ENCODE results near the gene GMPS.
"Not testable (repeated sequence)": the region's sequence is repeated elsewhere in the genome, so short reads cannot be mapped to it uniquely, and the experiment has no call there.

The GMPS gene

GRCh38 chr3:155870133-155870944 lies at the start of gene GMPS:
TSS of gene GMPS (plus strand) at chr3:155870650. CDS start at chr3:155870871, 221 bp downstream.
- DNase-seq, result peak; percentile 98

GRCh38 chr3:155828490-155829098 lies 41.9 kb upstream of the GMPS start:
- DNase-seq, result not testable (repeated sequence)

- no peak for DNase-seq
Measured at GRCh38 chr3:155835341-155836071, 34.9 kb upstream of the GMPS start.

GRCh38 chr3:155843569-155843968 lies 26.9 kb upstream of the GMPS start:
- no peak for DNase-seq

DNA sequence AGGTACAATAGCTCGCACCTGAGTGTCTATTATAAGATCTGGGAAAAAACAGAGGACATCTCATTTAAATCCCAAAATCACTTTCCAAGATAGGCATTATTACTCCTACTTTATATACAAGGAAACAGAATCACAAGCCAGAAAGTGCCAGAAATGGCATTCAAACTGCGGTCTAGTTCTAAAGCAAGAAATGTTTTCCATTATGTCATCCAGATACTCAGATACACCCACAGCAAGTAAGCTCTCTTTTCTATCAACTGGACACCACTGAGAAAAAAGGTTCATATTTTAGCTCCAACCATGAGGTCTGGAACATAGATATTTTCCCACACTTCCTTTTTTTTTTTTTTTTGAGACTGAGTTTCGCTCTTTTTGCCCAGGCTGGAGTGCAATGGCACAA lies 24.3 kb upstream of the GMPS start:
- DNase-seq, result no peak

GRCh38 chr3:155847993-155848392 lies 22.5 kb upstream of the GMPS start:
- DNase-seq, result no peak

DNA sequence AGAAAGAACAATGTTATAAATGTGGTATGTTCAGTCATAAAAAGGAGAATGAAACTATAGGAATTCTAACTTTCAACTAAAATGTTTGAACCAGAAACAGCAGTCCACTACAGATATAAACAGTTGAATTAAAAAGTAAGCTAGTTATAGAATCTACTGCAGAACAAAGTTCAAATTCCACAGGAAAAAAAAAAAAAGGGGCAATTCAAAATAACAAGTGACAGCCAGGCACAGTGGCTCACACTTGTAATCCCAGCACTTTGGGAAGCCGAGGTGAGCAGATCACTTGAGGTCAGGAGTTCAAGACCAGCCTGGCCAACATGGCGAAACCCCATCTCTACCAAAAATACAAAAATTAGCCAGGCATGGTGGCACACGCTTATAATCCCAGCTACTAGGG lies 21.0 kb upstream of the GMPS start:
- not testable (repeated sequence) for DNase-seq

DNA sequence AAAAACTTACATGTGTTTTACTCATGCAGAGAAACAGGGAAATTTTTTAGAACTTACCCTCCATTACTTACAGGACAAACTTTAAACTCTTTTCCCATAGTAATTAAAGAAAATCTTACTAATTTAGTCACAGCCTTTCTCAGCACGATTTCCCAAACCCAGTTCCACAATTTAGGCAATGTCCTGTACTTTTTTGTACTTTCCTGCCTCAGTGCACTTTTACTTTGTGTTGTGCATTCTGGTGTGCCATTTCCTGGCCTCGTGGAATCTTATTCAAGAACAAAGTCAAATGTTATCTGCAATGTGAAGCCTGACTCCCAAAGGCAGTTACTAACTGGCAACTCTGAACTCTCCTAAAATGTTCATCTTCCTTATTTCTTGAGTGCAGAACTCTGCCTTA lies 18.1 kb upstream of the GMPS start:
- no peak for DNase-seq

GRCh38 chr3:155853214-155854140 lies 17.0 kb upstream of the GMPS start:
- no peak for DNase-seq

DNA sequence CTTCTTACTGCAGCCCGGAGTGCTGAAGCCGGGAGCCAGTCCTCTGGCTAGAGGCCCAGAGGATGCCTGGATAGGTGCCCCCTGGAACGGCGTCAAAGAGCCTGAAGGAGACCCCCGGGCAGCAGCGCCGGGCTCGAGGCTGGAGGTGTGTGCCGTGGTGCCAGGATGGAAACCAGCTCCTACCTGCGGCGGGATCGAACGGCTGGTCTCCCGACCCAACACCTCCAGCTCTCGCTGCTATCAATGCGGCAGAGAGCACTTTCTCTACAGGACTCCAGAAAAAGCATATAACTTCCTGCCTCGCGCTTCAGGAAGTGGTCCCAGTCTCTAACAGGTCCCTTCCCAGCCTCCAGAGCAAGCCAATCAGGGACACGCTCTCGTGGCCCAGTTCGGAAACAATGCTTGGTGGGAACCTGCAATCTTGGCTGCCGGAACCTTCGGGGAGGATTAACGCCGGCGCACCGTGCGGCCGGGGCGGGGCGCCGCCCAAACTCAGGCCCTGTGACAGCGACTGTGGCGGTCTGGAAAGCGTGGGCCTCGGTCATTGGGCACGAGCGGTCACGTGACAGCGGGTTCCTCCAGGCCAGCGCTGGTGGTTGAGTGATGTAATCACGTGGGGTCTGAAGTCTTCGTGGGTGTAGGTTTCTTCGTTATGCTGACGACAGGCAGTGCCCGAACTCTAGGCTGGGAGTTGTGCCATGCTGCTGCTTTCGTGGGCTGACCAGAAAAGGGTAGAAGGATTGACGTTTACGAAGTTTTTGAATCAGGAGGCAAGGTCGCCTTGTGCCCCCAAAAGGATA lies 16.1 kb upstream of the GMPS start, which contains the start of gene SLC33A1:
TSS of gene SLC33A1 (minus strand) at position 287 of the 800 bp plus-strand sequence. CDS start 430 bp downstream, outside the sequence.
- peak; percentile 99 for DNase-seq

- no peak for DNase-seq
Measured at GRCh38 chr3:155859859-155860258, 10.6 kb upstream of the GMPS start.

- not testable (repeated sequence) for DNase-seq
Measured at GRCh38 chr3:155860424-155860823, 10.0 kb upstream of the GMPS start.

DNA sequence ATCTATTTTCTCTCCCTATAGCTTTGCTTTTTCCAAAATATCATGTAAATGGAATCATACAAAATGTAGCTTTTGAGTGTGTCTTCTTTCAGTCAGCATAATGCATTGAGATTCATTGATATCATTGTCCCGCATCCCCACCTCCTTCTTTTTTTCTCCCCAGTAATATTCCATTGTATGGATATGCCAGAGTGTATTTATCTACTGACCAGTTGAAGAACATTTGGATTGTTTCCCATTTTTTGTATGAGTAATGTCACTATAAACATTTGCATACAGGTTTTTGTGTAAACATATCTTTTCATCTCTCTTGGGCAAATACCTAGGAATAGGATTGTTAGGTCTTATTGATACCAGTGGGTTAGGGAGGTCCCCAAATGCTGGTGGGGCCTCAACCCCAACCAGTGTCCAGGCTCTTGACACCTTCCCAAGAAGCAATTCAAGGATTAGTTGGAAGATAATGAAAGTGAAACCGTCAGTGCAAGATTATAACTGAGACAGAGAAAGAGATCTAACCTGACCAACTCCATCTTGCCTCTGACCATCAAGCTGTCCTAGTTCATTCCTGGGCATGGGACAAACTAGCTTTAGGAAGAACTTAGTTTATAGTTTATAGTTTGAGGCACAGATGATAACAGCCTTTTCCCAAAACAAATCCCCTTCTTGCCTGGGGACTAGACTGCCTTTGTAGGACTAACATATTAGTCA lies 8.8 kb upstream of the GMPS start:
- DNase-seq, result no peak

DNA sequence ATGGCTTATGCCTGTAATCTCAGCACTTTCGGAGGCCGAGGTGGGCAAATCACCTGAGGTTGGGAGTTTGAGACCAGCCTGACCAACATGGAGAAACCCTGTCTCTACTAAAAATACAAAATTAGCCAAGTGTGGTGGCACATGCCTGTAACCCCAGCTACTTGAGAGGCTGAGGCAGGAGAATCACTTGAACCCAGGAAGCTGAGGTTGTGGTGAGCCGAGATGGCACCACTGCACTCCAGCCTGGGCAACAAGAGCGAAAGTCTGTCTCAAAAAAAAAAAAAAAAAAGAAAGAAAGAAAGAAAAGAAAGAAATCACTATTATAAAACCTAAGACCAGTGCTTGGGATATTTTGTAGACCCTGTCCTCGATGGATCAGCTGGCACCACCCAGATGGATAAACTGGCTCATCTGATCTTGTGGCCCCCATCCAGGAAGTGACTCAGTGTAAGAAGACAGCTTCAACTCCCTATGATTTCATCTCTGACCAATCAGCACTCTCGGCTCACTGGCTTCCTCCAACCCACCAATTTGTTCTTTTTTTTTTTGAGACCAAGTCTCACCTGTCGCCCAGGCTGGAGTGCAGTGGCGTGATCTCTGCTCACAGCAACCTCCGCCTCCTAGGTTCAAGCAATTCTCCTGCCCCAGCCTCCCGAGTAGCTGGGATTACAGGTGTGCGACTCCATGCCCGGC lies 8.0 kb upstream of the GMPS start:
- not testable (repeated sequence) for DNase-seq

GRCh38 chr3:155863072-155863784 lies 7.2 kb upstream of the GMPS start:
- DNase-seq, result no peak

GRCh38 chr3:155869691-155870090 lies 759 bp upstream of the GMPS start:
- no peak for DNase-seq

- DNase-seq, result no peak
Measured at GRCh38 chr3:155870945-155871745, 695 bp downstream of the GMPS start.

DNA sequence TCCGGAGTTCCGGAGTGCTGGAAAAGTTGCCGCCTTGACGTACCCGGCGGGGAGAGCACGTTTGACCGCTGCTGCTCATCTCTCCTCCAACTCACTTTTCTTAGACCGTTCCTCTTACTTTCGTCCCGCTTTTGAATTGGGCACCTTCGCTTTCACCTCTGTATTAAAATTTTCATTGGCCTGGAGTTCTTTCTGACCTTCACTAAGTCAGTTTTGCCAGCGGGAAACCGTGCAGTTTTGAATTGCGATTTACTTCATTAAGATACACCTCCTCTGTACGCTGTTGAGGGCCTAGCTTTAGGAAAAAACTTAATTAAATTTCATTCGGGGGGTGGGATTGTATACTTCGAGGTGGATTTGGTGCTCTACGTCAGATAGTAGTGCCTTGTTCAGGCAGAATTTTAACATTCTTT lies 1.3 kb downstream of the GMPS start:
- DNase-seq, result no peak

Data from GOT3 (cell line).